NCI-H1105 treated with DMSO at 0.1 percent for 48 hours (cell line): ENCODE results near the gene WDR4.
"Not testable (repeated sequence)": the region's sequence is repeated elsewhere in the genome, so short reads cannot be mapped to it uniquely, and the experiment has no call there.

Source experiments
- DNase-seq: peaks from one replicate; lab custom pipeline; 2025; lab: John Stamatoyannopoulos, UW

WDR4 gene

DNA sequence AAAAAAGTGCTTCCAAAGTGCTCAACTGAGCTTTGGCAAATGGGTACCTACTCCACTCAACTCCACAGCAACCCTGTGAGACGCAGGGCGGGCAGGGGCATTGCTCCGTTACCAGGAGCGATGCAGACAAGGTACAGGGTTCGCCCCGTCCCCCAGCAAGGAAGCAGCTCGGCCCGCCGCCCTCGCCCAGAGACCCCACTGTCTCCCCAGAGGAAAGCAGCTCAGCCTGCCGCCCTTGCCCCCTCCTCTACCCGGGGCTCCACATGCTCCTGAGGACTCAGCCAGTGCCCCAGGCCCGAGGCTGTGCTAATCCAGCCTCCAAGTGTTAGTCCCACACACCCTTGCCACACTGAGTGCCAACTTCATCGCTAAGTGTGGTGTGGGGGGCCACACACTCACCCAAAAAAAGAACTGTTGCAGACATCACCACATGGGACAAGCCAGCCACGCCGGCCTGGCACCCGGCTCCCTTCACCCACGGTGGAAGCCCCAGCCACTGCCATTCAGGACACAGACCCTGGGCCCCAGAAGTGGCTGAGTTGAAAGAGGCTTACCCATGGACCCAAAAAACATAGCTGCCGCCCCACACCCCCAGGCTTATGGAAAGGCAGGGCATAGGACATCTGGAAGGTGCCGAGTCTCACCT, 26.3 kb downstream of the WDR4 start:
- no peak for DNase-seq

DNA sequence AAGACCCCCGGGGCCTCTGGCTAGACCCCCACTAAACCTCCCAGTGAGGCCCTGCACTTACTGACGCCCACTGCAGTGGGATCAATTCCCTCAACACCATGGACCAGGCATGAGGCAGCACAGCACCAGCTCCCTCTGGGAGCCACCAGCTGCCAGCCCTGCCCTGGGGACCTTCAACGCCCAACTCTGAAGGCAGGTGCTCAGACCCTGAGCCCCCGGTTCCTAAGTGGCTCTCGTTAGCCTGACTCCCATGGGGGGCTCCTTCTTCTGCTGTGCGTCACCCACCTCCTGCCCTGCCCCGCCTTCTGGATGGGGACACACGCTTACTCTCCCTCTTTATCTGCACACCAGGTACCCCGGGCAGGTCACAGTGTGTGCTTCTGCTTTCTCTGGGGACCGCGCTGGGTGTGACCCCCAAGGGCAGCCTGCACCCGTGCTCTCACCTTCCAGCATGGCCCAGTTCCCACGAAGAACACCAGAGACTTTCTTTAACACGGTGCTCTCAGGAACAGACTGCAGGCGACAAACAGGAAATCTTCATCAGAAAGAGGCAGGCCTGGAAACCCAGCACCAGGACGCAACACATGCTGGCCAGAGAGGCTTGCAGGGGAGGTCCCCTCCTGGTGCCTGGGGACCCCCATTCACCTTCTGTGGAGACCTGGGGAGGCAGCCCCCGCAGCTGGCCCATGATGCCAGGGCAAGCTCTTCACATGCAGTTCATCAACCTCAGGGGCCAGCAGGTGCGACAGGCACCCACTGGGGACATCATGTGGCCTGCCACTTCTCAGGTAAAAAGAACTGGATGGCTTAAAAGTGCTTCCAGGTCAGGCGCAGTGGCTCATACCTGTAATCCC, 27.3 kb downstream of the WDR4 start:
- DNase-seq, result no peak

GRCh38 chr21:42850866-42851391, 28.4 kb downstream of the WDR4 start:
- DNase-seq, result no peak

DNA sequence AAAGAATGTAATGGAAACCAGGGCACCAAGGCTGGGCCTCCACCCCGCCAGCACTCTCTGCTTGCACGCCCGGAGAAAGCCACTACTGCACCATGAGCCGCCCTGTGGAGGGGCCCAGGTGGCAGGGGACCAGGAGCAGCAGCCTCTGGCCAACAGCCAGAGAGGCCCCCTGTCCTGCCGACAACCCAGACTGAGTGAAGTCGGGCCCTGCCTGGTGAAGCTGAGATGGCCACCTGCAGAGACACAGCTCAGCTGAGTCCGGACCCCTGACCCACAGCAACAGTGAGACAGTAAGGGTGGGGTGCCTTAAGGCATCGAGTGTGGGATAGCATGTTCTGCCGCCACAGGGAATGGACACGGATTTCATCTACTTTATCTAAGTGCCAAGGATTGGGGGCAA, 28.9 kb downstream of the WDR4 start:
- no peak for DNase-seq

- DNase-seq, result no peak
These were observed 29.5 kb downstream of the WDR4 start for GRCh38 chr21:42849759-42850412.

DNA sequence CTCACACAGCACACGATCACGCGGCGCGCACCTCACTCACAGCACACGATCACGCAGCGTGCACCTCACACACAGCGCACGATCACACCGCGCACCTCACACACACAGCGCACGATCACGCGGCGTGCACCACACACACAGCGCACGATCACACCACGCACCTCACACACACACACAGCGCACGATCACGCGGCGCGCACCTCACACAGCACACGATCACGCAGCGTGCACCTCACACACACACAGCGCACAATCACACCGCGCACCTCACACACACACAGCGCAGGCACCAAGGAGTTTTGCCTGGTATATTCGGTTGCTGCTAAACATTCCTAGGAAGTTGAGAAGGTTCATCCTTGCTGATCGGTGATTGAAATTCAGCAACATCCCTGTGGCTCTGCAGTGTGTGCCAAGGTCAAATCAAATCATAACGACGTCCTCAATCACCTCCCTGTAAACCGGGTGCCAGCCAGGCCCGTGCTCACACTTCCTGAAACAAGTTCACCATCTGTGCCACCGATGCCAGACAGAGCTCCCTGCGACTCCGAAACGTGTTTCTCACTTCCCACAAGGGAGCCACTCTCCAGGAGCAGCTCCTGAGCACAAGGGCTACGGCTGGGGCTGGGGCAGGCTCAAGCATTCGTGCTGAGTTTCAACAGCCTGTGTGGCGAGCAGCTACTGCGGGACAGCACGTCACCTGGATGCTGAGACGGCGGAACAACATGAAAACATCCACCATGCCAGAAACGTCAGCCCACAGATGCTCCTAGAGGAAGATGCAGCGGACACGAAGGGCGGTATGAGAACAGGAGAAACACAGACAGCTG, 30.2 kb downstream of the WDR4 start:
- DNase-seq, result no peak

- not testable (repeated sequence) for DNase-seq
These were observed 31.0 kb downstream of the WDR4 start for GRCh38 chr21:42848144-42848931.

GRCh38 chr21:42847726-42848125, 31.6 kb downstream of the WDR4 start:
- DNase-seq, result no peak

DNA sequence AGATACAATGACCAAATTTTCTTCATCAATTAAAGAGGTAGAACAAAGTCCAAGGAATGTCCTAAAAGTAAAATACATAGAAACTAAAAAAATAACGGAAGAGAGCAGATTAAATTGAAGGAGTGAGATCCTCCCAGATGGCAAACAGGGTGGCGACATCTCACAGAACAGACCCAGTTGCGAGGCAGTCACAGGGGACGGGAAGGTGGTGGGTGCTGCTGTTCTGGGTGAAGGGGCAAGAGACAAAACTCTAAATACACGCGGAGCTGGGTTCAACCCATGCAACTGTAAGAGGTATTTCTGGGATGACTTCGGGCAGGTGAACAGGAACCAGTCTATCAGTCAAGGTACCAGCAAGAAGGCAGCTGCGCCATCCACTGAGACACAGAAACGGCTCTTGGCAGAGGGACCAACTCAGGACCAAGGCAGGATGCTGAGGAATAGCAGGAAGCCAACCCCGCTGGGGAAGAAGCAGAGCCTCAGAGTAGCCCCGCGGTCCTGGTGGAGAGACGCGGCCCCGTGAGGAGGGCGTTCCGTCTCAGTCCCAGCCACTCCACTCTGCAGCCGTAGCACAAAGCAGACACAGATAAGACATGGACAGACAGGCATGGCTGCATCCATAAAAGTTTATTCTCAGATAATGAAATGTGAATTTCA, 32.2 kb downstream of the WDR4 start:
- DNase-seq, result no peak

GRCh38 chr21:42846221-42846620, 33.1 kb downstream of the WDR4 start:
- DNase-seq, result no peak

DNA sequence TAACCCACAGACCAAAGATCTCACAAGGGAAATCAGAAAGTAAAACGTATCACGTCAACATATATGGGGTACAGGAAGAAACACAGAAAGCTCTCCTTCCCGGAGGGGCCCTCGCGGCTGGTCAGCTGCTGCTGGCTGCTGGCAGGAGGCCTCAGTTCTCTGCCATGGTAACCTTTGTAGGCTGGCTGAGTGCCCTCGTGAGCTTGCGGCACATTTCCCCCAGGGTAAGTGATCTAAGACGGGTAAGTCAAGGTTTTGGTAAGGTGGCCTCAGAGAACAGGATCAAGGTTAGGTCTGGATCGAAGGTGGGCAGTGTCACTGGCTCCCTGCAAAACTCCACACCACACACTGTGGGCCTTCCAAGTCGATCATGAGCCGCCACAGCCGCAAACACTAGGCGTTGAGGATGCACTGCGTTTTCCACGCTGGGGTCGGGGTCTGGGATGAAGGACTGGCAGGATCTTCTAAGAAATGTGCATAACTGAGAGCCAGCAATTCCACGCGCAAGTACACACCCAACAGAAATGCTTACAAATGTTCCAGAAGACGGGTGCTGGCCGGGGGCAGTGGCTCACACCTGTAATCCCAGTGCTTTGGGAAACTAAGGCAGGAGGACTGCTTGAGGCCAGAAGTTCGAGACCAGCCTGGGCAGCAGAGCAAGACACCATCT, 33.9 kb downstream of the WDR4 start:
- DNase-seq, result no peak

DNA sequence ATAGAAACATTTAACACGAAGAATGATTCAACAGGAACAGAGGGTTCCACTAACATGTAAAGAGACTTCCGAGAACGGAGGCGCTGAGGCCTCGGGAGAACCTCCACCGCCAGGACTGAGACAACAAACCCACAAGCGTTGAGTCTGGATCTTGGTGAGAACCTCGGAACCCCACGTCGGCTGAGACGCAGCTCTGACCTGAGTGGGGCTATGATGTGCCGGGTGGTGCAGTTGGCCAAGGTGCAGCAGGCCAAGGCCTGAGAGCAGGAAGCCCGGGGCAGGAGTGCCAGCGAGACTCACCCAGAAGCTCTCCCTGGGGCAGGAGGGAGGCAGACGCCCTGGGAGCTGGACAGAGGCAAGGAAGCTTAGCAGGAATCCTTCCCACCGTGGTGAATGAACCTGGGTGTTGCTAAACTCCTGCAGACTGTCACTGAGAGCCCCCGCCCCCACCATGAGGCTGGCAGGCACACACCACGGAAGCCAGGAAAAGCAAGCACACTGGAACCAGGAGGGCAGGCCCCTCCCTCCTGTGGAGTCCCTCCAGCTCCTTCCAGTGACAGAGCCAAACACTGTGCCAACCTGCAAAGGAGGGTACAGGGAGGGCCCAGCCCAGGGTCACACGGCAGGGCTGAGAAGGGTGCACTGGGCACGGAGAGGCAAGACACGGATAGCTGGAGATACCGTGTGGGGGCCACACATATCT, 34.8 kb downstream of the WDR4 start:
- DNase-seq, result no peak

DNA sequence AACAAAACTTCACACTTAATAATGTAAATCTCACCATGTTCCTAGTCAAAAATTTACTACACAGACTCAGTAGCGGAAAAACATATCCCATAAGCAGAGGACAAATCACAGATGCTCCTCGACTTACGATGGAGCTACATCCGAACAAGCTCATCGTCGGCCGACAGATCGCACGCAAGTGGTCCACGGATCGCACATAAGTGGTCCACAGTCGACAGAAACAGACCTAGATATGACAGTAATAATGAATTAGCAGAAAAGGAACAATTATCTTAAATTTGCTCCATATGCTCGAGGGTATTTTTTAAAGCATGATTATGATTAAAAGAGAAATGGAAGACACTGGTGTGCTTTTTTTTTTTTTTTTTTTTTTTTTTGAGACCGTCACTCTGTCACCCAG, 36.3 kb downstream of the WDR4 start:
- DNase-seq, result no peak

DNA sequence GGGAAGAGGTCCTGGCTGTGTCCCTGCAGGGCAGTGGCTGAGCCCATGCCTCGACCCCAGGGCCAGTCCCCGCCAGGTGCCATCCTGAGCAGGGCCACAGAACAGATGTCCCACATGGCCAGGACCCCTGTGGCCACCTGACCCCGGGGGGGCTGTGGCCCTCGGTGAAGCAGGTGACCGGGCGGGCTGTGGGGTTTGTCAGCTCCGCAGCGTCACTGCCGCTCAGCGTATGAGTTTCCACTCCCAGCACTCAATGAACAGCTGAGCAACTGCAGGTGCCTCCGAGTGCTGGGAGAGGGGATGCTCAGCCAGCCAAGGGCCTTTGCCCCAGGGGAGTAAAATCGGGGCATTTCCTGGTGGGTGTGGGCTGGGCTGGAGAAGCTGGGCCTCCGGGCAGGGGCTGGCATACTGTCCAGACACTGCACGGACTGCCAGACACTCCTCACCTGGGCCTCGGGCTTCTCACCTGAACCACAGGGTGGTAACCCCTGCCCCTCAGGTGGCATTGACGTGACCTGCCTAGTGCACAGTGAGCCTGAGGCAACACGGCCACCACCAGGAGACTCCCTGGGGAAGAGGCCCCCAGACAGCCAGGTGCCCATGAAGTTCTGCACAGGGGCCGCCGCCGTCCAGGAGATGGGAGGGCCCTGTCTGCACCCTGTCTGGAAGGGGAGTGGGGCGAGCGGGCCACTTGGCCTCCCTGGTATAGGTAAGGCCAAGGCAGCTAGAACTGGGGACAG, 37.3 kb downstream of the WDR4 start:
- not testable (repeated sequence) for DNase-seq

- no peak for DNase-seq
These were observed 38.0 kb downstream of the WDR4 start for GRCh38 chr21:42841156-42841915.

- DNase-seq, result no peak
These were observed 38.8 kb downstream of the WDR4 start for GRCh38 chr21:42840411-42841155.
